ENCODE measurements around the gene FOXP1. TPM values are rescaled to one million over a fixed set of nuclear protein-coding genes. Genes with fewer than 3 reads are reported as not detected.

FOXP1 gene
- total RNA-seq: 100 to 1,000 TPM; 116 to 131 TPM

DNA sequence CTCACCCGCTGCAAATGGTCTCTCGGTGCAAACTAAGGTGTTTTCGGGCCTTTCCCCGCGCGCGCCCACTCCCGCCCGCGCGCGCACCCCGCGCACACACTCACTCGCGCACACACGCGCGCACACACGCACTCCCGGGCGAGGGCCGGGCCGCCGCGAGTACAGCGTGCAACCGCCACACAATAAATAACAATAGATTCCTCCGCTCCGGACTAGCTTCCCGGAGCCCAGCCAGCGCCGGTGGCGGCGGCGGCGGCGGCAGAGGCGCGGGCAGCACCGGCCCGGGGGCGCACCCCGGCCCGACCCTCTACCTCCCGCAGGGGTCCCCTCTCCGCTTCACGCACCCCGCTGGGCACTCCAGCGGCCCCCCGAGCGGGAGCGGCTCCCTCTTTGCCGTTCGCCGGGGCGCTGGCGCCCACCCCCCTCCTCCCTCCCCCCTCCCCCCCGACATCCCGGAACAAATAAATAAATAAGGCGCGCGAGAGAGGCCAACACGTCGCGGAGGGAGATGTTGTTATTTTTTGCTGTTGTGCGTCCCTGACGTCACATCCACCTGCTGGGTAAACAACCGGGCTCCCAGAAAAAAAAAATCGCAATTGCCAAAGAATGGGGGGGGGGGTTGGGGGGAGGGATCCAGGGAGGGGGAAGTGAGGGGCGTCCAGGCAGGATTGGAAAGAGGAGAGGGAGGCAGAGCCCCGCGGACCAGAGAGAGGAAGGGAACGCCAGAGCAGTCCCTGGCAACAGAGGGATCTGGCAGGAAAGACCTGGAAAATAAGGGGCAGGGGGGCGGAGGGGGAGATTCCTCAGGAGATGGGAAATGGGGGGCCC lies at the start of gene FOXP1:
FOXP1 (minus strand) TSS at position 163 of the 828 bp plus-strand sequence. CDS start 385,347 bp downstream, outside the sequence.
- ChIA-PET CTCF (interaction anchor here (0.6 to 1.2 kb wide), 2 partner anchors 17 to 492 kb away, joined by 3 to 4 read pairs; no protein-coding TSS in a partner anchor), POLR2A (interaction anchor here (0.6 to 1.0 kb wide), 2 partner anchors 275 to 355 kb away, joined by 3 to 5 read pairs; no protein-coding TSS in a partner anchor)
- peaks cover 44% of the 10 kb centered on the region for H3K4me1 Mint-ChIP-seq
- peak within 1 kb of the TSS; percentile 83 for H3K4me3 Mint-ChIP-seq
- peak within 1 kb of the TSS; percentile 89 for H3K27ac Mint-ChIP-seq
- peaks cover 21% of the 10 kb centered on the region for H3K27me3 Mint-ChIP-seq
- no peaks in the 10 kb centered on the region for H3K9me3 Mint-ChIP-seq
- peak; percentile 56 for DNase-seq
- H3K36me3 Mint-ChIP-seq (ENCODE audit: low read depth): no peaks in the 10 kb centered on the region

DNA sequence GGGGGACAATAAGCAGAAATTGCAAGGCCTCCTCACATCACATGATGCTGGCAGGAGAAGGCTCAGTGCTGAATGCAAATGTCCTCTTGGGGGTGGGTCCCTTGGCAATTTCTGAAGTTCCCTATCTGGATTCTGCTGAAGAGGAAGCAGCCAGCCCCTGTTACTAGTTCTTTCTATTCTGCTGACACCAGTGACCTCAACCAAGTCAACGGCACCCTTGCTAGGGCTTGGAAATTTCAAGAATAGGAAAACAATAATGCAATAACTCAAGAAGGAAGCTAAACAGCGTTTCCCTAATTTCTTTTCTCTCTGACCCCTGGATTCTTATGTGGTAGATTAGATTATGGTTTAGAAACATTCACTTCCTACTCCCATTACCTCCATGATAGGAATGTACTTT lies 46.2 kb upstream of the FOXP1 start:
- Mint-ChIP-seq H3K27ac (no peak overlapping the region), H3K27me3 (no peaks in the 10 kb centered on the region), H3K4me3 (no peak overlapping the region), H3K36me3 (ENCODE audit: low read depth) (no peaks in the 10 kb centered on the region), H3K9me3 (no peaks in the 10 kb centered on the region), H3K4me1 (no peaks in the 10 kb centered on the region)
- ChIA-PET CTCF (interaction anchor here (0.6 kb wide), 1 partner anchor 435 kb away, joined by 4 read pairs; no protein-coding TSS in a partner anchor), POLR2A (no interaction called here)
- no peak for DNase-seq

DNA sequence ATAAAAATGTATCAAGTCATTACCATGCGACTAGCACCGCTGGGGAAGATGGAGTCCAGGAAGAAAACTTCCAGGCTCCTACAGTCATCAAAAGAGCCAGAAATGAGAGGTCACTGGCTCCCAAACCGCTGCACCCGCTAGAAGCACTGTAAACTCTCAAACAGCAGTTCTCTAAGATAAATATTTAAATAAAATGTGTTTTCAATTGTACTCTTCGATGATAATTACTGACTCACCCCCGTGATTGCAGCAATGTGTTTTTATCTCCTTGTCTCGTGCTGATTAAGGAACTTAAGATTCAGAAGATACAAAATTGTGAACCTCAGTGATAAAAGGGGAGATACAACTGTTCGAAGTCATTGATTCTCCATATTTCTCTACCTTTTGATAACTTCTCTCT lies 45.8 kb upstream of the FOXP1 start:
- Mint-ChIP-seq H3K4me3 (no peak overlapping the region), H3K9me3 (no peaks in the 10 kb centered on the region), H3K36me3 (ENCODE audit: low read depth) (no peaks in the 10 kb centered on the region), H3K27me3 (no peaks in the 10 kb centered on the region), H3K4me1 (no peaks in the 10 kb centered on the region), H3K27ac (no peak overlapping the region)
- CTCF ChIA-PET: no interaction called here
- no peak for DNase-seq
- POLR2A ChIA-PET: no interaction called here

DNA sequence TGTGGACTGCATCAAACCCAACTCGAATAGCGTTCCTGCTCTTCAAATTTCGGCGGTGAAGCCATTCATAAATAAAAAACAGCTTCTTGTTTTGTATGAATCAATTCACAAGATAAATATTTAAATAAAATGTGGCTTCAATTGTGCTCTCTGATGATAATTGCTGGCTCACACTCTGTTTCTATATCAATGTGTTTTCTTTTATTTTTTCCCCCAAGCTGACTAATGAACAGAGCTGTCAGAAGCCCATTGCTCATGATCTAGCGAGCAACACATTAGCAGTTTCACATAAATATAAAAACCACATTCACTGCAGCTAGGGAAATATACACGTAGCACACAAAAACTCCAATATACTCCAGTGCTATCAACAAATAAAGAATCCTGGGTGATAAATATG lies 45.0 kb upstream of the FOXP1 start:
- H3K9me3 Mint-ChIP-seq: no peaks in the 10 kb centered on the region
- no peak overlapping the region for H3K4me3 Mint-ChIP-seq
- H3K27ac Mint-ChIP-seq: no peak overlapping the region
- H3K4me1 Mint-ChIP-seq: no peaks in the 10 kb centered on the region
- POLR2A ChIA-PET: no interaction called here
- H3K27me3 Mint-ChIP-seq: no peaks in the 10 kb centered on the region
- no peak for DNase-seq
- CTCF ChIA-PET: interaction anchor here (0.9 kb wide), 1 partner anchor 14 kb away, joined by 3 read pairs; no protein-coding TSS in a partner anchor
- H3K36me3 Mint-ChIP-seq (ENCODE audit: low read depth): no peaks in the 10 kb centered on the region

DNA sequence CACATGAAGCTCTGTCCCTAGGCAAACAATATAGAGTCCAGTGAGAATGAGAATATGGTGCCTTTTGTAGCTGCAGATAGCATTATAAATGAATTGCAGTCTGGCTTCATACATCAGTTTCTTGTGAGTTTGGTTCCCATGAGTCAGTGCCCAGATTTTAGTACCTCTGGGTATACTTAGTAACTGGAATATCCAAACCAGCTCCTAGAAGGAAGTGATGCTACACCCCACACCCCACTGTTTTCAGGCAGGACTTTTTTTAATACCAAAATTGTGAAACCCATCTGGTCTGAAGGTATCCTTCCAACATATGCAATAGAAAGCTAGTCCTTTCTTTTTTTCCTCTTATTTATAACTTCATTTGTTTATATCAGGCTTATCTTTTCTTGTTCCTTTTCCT lies 42.1 kb upstream of the FOXP1 start:
- Mint-ChIP-seq H3K27ac (no peak overlapping the region), H3K9me3 (no peaks in the 10 kb centered on the region), H3K36me3 (ENCODE audit: low read depth) (no peaks in the 10 kb centered on the region), H3K4me1 (no peaks in the 10 kb centered on the region), H3K27me3 (no peaks in the 10 kb centered on the region), H3K4me3 (no peak overlapping the region)
- POLR2A ChIA-PET: no interaction called here
- CTCF ChIA-PET: no interaction called here
- no peak for DNase-seq

DNA sequence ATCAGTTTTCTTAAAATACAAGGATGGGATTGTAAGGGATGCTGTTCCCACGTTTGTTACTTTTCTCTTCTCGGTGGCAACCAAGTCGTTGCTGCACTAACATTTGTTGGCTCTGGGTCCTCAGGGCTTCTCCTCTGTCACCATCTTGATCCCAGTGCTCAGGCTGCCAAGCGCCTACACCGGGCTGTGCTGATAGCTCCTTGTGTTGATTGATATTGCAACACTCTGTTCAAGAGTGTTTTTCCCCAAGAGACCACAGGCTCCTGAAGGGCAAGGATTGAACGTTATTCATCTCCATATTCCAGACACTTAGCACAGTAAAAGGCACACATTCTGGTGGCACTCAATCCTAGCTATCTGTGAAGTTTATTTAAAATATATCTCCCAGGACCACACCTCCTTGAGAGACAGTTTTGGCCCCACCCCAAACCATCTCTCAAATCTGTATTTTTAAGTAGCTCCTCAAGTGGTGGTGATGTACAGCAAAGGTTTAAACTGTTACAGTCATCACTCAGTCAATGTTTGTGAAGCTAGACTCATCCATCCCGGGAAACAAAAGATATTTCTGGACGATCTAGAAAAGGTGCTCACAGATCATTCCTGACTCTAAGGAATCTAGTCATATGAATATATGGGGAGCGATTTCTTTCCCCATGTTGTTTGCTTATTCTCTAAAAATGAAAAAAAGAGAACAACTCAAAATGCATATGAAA lies 38.5 kb upstream of the FOXP1 start:
- DNase-seq: no peak
- POLR2A ChIA-PET: no interaction called here
- Mint-ChIP-seq H3K9me3 (no peaks in the 10 kb centered on the region), H3K4me1 (peaks cover 4% of the 10 kb centered on the region), H3K27me3 (no peaks in the 10 kb centered on the region), H3K4me3 (no peak overlapping the region), H3K36me3 (ENCODE audit: low read depth) (no peaks in the 10 kb centered on the region), H3K27ac (no peak overlapping the region)
- CTCF ChIA-PET: interaction anchor here (0.6 kb wide), 1 partner anchor 583 kb away, joined by 3 read pairs; no protein-coding TSS in a partner anchor

DNA sequence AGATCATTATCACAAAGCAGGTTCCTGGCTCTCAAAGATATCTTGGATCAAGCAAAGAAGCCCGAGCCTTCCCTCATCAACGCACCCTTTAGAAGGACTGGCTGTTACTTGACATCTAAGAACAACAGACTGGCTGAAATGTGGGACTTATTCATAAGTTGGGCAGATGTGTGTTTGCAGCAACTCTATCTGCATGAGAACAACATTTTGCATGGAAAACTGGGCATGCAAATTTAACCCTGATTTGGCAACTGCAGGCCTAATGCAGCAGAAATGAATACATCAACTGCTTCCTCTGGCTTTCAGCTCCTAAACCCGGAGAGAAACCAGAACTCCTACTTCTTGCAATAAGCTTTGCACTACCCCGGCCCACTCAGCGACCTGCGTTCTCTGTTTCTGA lies 35.0 kb upstream of the FOXP1 start:
- peaks cover 13% of the 10 kb centered on the region for H3K4me1 Mint-ChIP-seq
- no peaks in the 10 kb centered on the region for H3K36me3 Mint-ChIP-seq (ENCODE audit: low read depth)
- POLR2A ChIA-PET: no interaction called here
- peaks cover 3% of the 10 kb centered on the region for H3K9me3 Mint-ChIP-seq
- H3K27me3 Mint-ChIP-seq: no peaks in the 10 kb centered on the region
- no peak for DNase-seq
- CTCF ChIA-PET: interaction anchor here (1.0 kb wide), 1 partner anchor 45 kb away, joined by 3 read pairs; no protein-coding TSS in a partner anchor
- H3K27ac Mint-ChIP-seq: no peak overlapping the region
- H3K4me3 Mint-ChIP-seq: no peak overlapping the region

DNA sequence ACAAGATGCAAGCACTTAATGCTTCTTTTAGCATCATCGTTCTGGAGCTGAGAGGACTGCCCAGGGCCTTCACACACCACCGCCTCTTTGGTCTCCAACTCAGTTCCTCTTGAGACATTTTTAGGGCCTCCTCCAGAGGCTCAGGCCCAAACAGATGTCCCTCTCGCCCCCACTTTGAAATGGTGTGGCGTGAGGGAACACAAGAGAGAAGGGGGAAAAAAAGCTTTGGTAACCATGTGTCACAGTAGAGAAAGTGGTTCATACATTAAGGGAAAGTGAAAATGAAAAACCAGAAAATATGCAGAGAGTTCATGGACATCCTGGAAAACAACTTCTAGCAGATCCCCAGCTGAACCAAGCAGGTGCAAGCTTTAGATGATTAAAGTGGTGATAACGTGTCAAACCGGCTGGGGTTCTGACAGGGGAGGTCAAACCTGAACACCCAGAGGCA lies 33.1 kb upstream of the FOXP1 start:
- Mint-ChIP-seq H3K36me3 (ENCODE audit: low read depth) (peaks cover 2% of the 10 kb centered on the region), H3K4me3 (no peak overlapping the region), H3K27ac (no peak overlapping the region), H3K9me3 (peaks cover 10% of the 10 kb centered on the region), H3K27me3 (no peaks in the 10 kb centered on the region), H3K4me1 (peaks cover 13% of the 10 kb centered on the region)
- ChIA-PET POLR2A (no interaction called here), CTCF (no interaction called here)
- peak; percentile 26 for DNase-seq

DNA sequence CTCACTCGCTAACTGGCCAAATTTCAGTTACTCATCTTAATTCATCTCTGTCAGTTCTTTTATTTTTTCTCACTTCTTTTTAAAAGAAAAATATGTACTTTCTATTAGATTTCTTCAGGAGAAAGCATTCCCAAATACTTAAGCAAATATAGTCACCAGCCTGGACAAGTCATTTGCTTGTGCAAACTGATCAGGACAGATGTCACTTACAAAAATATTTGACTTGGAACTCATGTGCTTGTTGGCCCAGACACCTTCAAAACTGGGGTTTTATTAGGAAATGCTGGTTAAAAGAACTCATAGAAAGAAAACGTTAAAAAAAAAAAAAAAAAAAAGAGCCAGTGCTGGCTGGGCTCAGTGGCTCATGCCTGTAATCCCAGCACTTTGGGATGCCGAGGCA lies 31.3 kb upstream of the FOXP1 start:
- Mint-ChIP-seq H3K36me3 (ENCODE audit: low read depth) (peaks cover 2% of the 10 kb centered on the region), H3K27me3 (no peaks in the 10 kb centered on the region), H3K4me1 (peaks cover 13% of the 10 kb centered on the region), H3K4me3 (no peak overlapping the region), H3K9me3 (peaks cover 10% of the 10 kb centered on the region), H3K27ac (no peak overlapping the region)
- no peak for DNase-seq
- POLR2A ChIA-PET: no interaction called here
- CTCF ChIA-PET: interaction anchor here (1.4 kb wide), 1 partner anchor 87 kb away, joined by 3 read pairs; no protein-coding TSS in a partner anchor

DNA sequence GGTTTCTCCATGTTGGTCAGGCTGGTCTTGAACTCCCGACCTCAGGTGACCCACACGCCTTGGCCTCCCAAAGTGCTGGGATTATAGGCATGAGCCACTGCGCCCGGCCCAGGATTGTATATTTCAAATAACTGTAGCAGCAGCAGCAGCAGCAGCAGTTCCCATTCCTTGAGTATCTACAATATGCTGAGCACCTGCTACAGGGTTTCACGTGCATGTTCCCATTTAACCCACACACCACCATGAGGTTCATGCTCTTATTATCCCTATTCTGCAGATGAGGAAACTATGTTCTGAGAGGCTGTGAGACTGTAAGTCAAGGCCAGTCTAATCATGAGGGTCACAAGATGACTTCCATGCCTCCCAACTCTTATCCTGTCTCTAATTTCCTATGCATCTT lies 30.9 kb upstream of the FOXP1 start:
- H3K4me3 Mint-ChIP-seq: no peak overlapping the region
- no peak for DNase-seq
- H3K9me3 Mint-ChIP-seq: peaks cover 10% of the 10 kb centered on the region
- peaks cover 2% of the 10 kb centered on the region for H3K36me3 Mint-ChIP-seq (ENCODE audit: low read depth)
- peaks cover 13% of the 10 kb centered on the region for H3K4me1 Mint-ChIP-seq
- ChIA-PET CTCF (no interaction called here), POLR2A (no interaction called here)
- no peaks in the 10 kb centered on the region for H3K27me3 Mint-ChIP-seq
- H3K27ac Mint-ChIP-seq: no peak overlapping the region

DNA sequence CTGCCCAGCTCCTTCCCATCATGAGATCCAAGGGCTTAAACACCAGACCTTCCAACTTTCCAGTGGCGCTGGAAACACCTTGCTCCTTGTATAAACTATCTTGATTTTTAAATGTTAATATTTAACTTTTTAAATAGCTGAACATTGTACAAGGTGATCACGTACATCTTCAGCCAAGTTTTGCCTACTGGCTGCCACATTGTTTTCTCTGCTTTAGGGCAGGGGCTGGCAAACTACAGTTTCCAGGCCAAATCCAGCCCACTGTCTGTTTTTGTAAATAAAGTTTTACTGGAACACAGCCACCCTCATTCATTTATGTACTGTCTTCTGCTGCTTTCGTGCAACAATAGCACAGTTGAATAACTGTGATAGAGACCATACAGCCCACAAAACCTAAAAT lies 27.6 kb upstream of the FOXP1 start:
- CTCF ChIA-PET: no interaction called here
- POLR2A ChIA-PET: no interaction called here
- DNase-seq: no peak
- Mint-ChIP-seq H3K4me3 (no peak overlapping the region), H3K27me3 (peaks cover 5% of the 10 kb centered on the region), H3K36me3 (ENCODE audit: low read depth) (peaks cover 2% of the 10 kb centered on the region), H3K4me1 (peaks cover 2% of the 10 kb centered on the region), H3K27ac (no peak overlapping the region), H3K9me3 (peaks cover 20% of the 10 kb centered on the region)

DNA sequence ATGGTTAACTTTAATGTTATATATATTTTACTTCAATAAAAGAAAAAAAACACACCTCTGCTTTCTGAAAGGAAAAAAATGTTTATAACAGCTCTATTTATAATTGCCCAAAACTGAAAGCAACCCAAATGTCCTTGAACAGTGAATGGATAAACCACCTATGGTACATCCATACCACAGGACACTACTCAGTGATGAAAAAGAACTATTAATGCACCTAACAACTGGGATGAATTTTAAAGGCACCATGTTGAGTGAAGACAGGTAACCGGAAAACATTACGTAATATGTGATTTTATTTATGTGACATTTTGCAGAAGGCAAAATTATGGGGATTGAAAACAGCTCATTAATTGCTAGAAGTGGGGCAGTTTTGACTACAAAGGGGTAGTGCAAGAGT lies 23.8 kb upstream of the FOXP1 start:
- no peak for DNase-seq
- Mint-ChIP-seq H3K9me3 (peaks cover 17% of the 10 kb centered on the region), H3K27me3 (peaks cover 5% of the 10 kb centered on the region), H3K36me3 (ENCODE audit: low read depth) (peaks cover 2% of the 10 kb centered on the region), H3K27ac (no peak overlapping the region), H3K4me1 (no peaks in the 10 kb centered on the region), H3K4me3 (no peak overlapping the region)
- POLR2A ChIA-PET: no interaction called here
- CTCF ChIA-PET: no interaction called here

DNA sequence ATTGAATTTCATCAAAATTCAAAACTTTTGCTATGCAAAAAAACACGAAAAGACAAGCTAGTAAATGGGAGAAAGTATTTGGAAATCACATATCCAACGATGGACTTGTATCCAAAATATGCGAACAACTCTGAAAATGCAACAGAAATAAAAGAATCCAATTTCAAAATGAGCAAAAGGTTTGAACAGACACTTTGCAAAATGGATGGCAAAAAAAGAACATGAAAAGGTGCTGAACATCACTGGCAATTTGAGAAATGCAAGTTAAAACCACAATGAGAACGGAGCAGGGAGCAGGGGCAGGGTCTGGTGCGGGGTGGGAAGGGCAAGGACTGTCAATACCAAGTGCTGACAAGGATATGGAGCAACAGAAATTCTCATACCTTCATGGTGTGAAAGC lies 23.1 kb upstream of the FOXP1 start:
- no peak for DNase-seq
- CTCF ChIA-PET: no interaction called here
- H3K4me3 Mint-ChIP-seq: no peak overlapping the region
- no peak overlapping the region for H3K27ac Mint-ChIP-seq
- peaks cover 14% of the 10 kb centered on the region for H3K9me3 Mint-ChIP-seq
- H3K27me3 Mint-ChIP-seq: peaks cover 5% of the 10 kb centered on the region
- no peaks in the 10 kb centered on the region for H3K36me3 Mint-ChIP-seq (ENCODE audit: low read depth)
- no peaks in the 10 kb centered on the region for H3K4me1 Mint-ChIP-seq
- POLR2A ChIA-PET: no interaction called here

Data from activated CD4-positive, alpha-beta T cell treated with anti-CD3 and anti-CD28 coated beads, Interleukin-2, amount 10 ng/mL, durations not matched to agents 7 days and 5 days (primary cell).